Amniotic epithelial cell (primary cell): ENCODE results near the gene LSP1.
"Not testable (repeated sequence)": the region's sequence is repeated elsewhere in the genome, so short reads cannot be mapped to it uniquely, and the experiment has no call there.

Source experiments
- DNase-seq: peaks from one replicate; pipeline ENCODE4 v3.0.0-alpha.2; 2010; ENCODE audit warnings: low read depth

LSP1 gene

GRCh38 chr11:1852877-1853276 lies at the start of gene LSP1:
TSS of gene LSP1 (plus strand) at chr11:1853084. CDS start at chr11:1853145, 61 bp downstream.
- no peak for DNase-seq

GRCh38 chr11:1803246-1803645 lies 49.6 kb upstream of the LSP1 start:
- DNase-seq: no peak

- DNase-seq: not testable (repeated sequence)
These were observed 48.9 kb upstream of the LSP1 start for GRCh38 chr11:1803835-1804519.

GRCh38 chr11:1805525-1805924 lies 47.4 kb upstream of the LSP1 start:
- no peak for DNase-seq

- DNase-seq: no peak
These were observed 45.5 kb upstream of the LSP1 start for GRCh38 chr11:1807264-1807995.

- no peak for DNase-seq
These were observed 42.1 kb upstream of the LSP1 start for GRCh38 chr11:1810761-1811160.

- no peak for DNase-seq
These were observed 40.6 kb upstream of the LSP1 start for GRCh38 chr11:1812274-1812673.

GRCh38 chr11:1812801-1813200 lies 40.1 kb upstream of the LSP1 start:
- no peak for DNase-seq

- DNase-seq: not testable (repeated sequence)
These were observed 39.5 kb upstream of the LSP1 start for GRCh38 chr11:1813356-1813755.

GRCh38 chr11:1814691-1815090 lies 38.2 kb upstream of the LSP1 start:
- DNase-seq: no peak

- DNase-seq: no peak
These were observed 37.6 kb upstream of the LSP1 start for GRCh38 chr11:1815311-1815710.

- no peak for DNase-seq
These were observed 37.1 kb upstream of the LSP1 start for GRCh38 chr11:1815751-1816150.

- DNase-seq: no peak
These were observed 35.9 kb upstream of the LSP1 start for GRCh38 chr11:1817000-1817399.

- no peak for DNase-seq
These were observed 35.4 kb upstream of the LSP1 start for GRCh38 chr11:1817511-1817910.

GRCh38 chr11:1819074-1819473 lies 33.8 kb upstream of the LSP1 start:
- DNase-seq: no peak

- DNase-seq: peak; percentile 10
These were observed 32.2 kb upstream of the LSP1 start for GRCh38 chr11:1820463-1821325.

- DNase-seq: no peak
These were observed 31.3 kb upstream of the LSP1 start for GRCh38 chr11:1821562-1821961.

GRCh38 chr11:1822648-1823375 lies 30.1 kb upstream of the LSP1 start:
- DNase-seq: no peak

- no peak for DNase-seq
These were observed 29.3 kb upstream of the LSP1 start for GRCh38 chr11:1823376-1824220.

GRCh38 chr11:1824221-1825038 lies 28.5 kb upstream of the LSP1 start:
- no peak for DNase-seq
